Keratinocyte (primary cell): ENCODE results near the gene ZNF605. TPM values are rescaled to one million over a fixed set of nuclear protein-coding genes. Genes with fewer than 3 reads are reported as not detected.

Experiments used
- DNase-seq: peaks from one replicate; pipeline ENCODE4 v3.0.0-alpha.2; 2011; ENCODE audit warnings: low read depth, missing footprints, low spot score
- FAIRE-seq: peaks from 2 replicates; lab custom pipeline; 2011; peaks lifted over from hg19 to GRCh38; lab: Jason Lieb, UNC
- H2AFZ ChIP-seq: 2 replicates; pipeline ENCODE4 v1.6.0; 2012; ENCODE audit warnings: low read length, control low read depth, inconsistent platforms; ENCODE audit not compliant: control insufficient read depth
- H3K27ac ChIP-seq: 2 replicates; pipeline ENCODE4 v1.5.1; 2011; ENCODE audit warnings: low read length; ENCODE audit not compliant: control insufficient read depth, insufficient read depth
- H3K27me3 ChIP-seq: 3 replicates; pipeline ENCODE4 v1.6.0; 2011; ENCODE audit warnings: low read length; ENCODE audit not compliant: control insufficient read depth, insufficient read depth; ENCODE audit errors: extremely low read depth
- H3K36me3 ChIP-seq, 2 experiments: 2 replicates in 1 of 2; 3 replicates in 1 of 2; pipeline ENCODE4 v1.5.1; 2011; ENCODE audit warnings: low read length in 2 of 2, mild to moderate bottlenecking in 1 of 2; ENCODE audit not compliant: control insufficient read depth in 2 of 2, insufficient read depth in 2 of 2; ENCODE audit errors: extremely low read depth in 1 of 2
- H3K4me1 ChIP-seq: 3 replicates; pipeline ENCODE4 v1.5.1; 2011; ENCODE audit warnings: low read length; ENCODE audit not compliant: control insufficient read depth, insufficient read depth; ENCODE audit errors: extremely low read depth
- H3K4me2 ChIP-seq: 3 replicates; pipeline ENCODE4 v1.6.0; 2011; ENCODE audit warnings: low read depth, low read length; ENCODE audit not compliant: control insufficient read depth, insufficient read depth; ENCODE audit errors: extremely low read depth
- H3K4me3 ChIP-seq, 3 experiments: fragments of 200-600 bp in 1 of 3; sonication (generic) in 1 of 3; 2 replicates in 2 of 3; 3 replicates in 1 of 3; pipeline ENCODE4 v1.5.1; 2011 to 2016; ENCODE audit warnings: low read length in 3 of 3, mild to moderate bottlenecking in 3 of 3, control low read depth in 2 of 3, inconsistent platforms in 1 of 3, low read depth in 1 of 3, mixed read lengths in 1 of 3, mixed run types in 1 of 3, moderate library complexity in 1 of 3; ENCODE audit not compliant: control insufficient read depth in 2 of 3, insufficient read depth in 2 of 3; ENCODE audit errors: extremely low read depth in 1 of 3
- H3K79me2 ChIP-seq: 2 replicates; pipeline ENCODE4 v1.6.0; 2012; ENCODE audit warnings: low read length; ENCODE audit not compliant: control insufficient read depth, insufficient read depth
- H3K9ac ChIP-seq: 3 replicates; pipeline ENCODE4 v1.6.0; 2011; ENCODE audit warnings: low read length; ENCODE audit not compliant: control insufficient read depth, insufficient read depth; ENCODE audit errors: extremely low read depth
- H3K9me1 ChIP-seq: 3 replicates; pipeline ENCODE4 v1.6.0; 2011; ENCODE audit warnings: low read length; ENCODE audit not compliant: control insufficient read depth, insufficient read depth; ENCODE audit errors: extremely low read depth
- H3K9me3 ChIP-seq: 2 replicates; pipeline ENCODE4 v1.5.1; 2012; ENCODE audit warnings: low read depth, low read length; ENCODE audit not compliant: control insufficient read depth
- H4K20me1 ChIP-seq: 3 replicates; pipeline ENCODE4 v1.6.0; 2011; ENCODE audit warnings: low read length; ENCODE audit not compliant: control insufficient read depth, insufficient read depth; ENCODE audit errors: extremely low read depth
- CTCF ChIP-seq, 3 experiments: IDR thresholded peaks in 1 of 3; conservative IDR thresholded peaks in 1 of 3; optimal IDR thresholded peaks in 1 of 3; 2 replicates in 2 of 3; 3 replicates in 1 of 3; pipeline versions ENCODE3 to v1.5.1; 2011; ENCODE audit warnings: low read length in 3 of 3, mild to moderate bottlenecking in 3 of 3, moderate library complexity in 2 of 3, control low read depth in 1 of 3, inconsistent platforms in 1 of 3; ENCODE audit not compliant: insufficient read depth in 2 of 3; ENCODE audit errors: extremely low read depth in 1 of 3
- EZH2 ChIP-seq: IDR thresholded peaks from one replicate; pipeline ENCODE4 v1.6.1; 2012; ENCODE audit warnings: inconsistent platforms, mild to moderate bottlenecking, low read length, moderate library complexity
- dilution Hi-C: fragments of 300-500 bp; cut with MboI; formaldehyde crosslinking; loops from one replicate; pipeline ENCODE4 v1.7.0; 2020; ENCODE audit warnings: low sequenced_read_pairs; ENCODE audit not compliant: extremely low pct_ligation_motif_present
- polyA plus RNA-seq, 5 experiments: library from polyadenylated mRNA; depleted of rRNA in 3 of 5; stranded (reverse) in 3 of 5; stranded (forward) in 1 of 5; unstranded in 1 of 5; fragments of >200 nt; gene quantifications; 1 replicate in 1 of 5; 2 replicates in 3 of 5; 3 replicates in 1 of 5; pipeline versions ENCODE4 v1.2.1 to v1.2.3, GENCODE V29; 2011 to 2012; ENCODE audit warnings: missing spikeins in 2 of 5, low read depth in 1 of 5, low replicate concordance in 1 of 5

Gene ZNF605
- polyA plus RNA-seq, 1 donor (not counting 4 experiments of a cell fraction or from before 2014, with no cell fraction given) = 12.5 TPM

GRCh38 chr12:132887513-132888351 is 68.4 kb downstream of the ZNF605 start, which contains the start of gene CHFR:
CHFR (minus strand) TSS chr12:132887605; CDS start chr12:132887328, 277 bp downstream.
- Histone ChIP-seq H3K79me2 (peaks cover 30% of the 10 kb centered on the region), H3K27me3 (no peaks in the 10 kb centered on the region), H4K20me1 (no peaks in the 10 kb centered on the region), H3K9me3 (no peaks in the 10 kb centered on the region), H3K9ac (peak within 1 kb of the TSS; percentile 99), H3K4me3 (peak within 1 kb of the TSS; percentile 83 to 94 (median 93)), H3K9me1 (no peaks in the 10 kb centered on the region), H3K27ac (peak within 1 kb of the TSS; percentile 97), H3K36me3 (peaks cover 3 to 4% of the 10 kb centered on the region in 2 experiments), H3K4me1 (peaks cover 10% of the 10 kb centered on the region), H3K4me2 (peak within 1 kb of the TSS; percentile 77), H2AFZ (peak within 1 kb of the TSS; percentile 100)
- no peak for TF ChIP-seq EZH2
- no peak for TF ChIP-seq CTCF (optimal IDR thresholded peaks at IDR 0.05 in 1 of 3, IDR thresholded peaks at IDR 0.05 in 1 of 3, conservative IDR thresholded peaks at IDR 0.05 in 1 of 3; ENCODE audit: extremely low read depth in 1 of 3, insufficient read depth in 2 of 3, low read length in 3 of 3)
- peak; percentile 82 for DNase-seq
- peak; percentile 43 for FAIRE-seq
- dilution Hi-C loops = no loop called here

GRCh38 chr12:132886529-132887477 is 69.3 kb downstream of the ZNF605 start:
- dilution Hi-C loops = no loop called here
- Histone ChIP-seq H3K36me3 (peaks cover 7 to 8% of the 10 kb centered on the region in 2 experiments), H3K4me3 (peak overlapping the region; percentile 68 to 83 (median 79)), H2AFZ (no peak overlapping the region), H3K9me1 (no peaks in the 10 kb centered on the region), H3K4me1 (peaks cover 10% of the 10 kb centered on the region), H4K20me1 (no peaks in the 10 kb centered on the region), H3K27ac (no peak overlapping the region), H3K27me3 (no peaks in the 10 kb centered on the region), H3K4me2 (peak overlapping the region; percentile 72), H3K9me3 (no peaks in the 10 kb centered on the region), H3K9ac (peak overlapping the region; percentile 99), H3K79me2 (peaks cover 38% of the 10 kb centered on the region)
- DNase-seq (no peak), FAIRE-seq (no peak)
- TF ChIP-seq EZH2 (no peak), CTCF (optimal IDR thresholded peaks at IDR 0.05 in 1 of 3, IDR thresholded peaks at IDR 0.05 in 1 of 3, conservative IDR thresholded peaks at IDR 0.05 in 1 of 3; ENCODE audit: extremely low read depth in 1 of 3, insufficient read depth in 2 of 3, low read length in 3 of 3) (no peak)
